K562 (cell line): ENCODE data around the gene LMTK2. TPM values are rescaled to one million over a fixed set of nuclear protein-coding genes. Genes with fewer than 3 reads are reported as not detected.

Experiments
- ATAC-seq: fragments of 200-7000 bp; cut with Tn5 transposase; 3 replicates; pipeline ENCODE4 v1.9.1; 2020; ENCODE audit warnings: moderate library complexity
- BruUV-seq: library from RNA; stranded (reverse); fragments of 400-500 nt; replicated peaks from 2 replicates; lab custom pipeline; 2021; lab: Mats Ljungman, UMichigan
- CTCF ChIA-PET: fragments of 300-600 bp; formaldehyde crosslinking; extraction: SDS; loops from one replicate; lab custom pipeline; 2021; ENCODE audit warnings: low intra/inter-chr PET ratio; lab: Yijun Ruan, JAX
- POLR2A ChIA-PET: fragments of 300-600, 350-650 bp; sonication (Branson Sonifier 250); formaldehyde crosslinking; extraction: SDS; loops from one replicate; lab custom pipeline; 2021; ENCODE audit warnings: antibody characterized with exemption, inconsistent platforms; lab: Yijun Ruan, JAX
- DNase-seq, 4 experiments: peaks; one replicate each; pipeline versions ENCODE4 v3.0.0 to v3.0.0-alpha.2; 2011 to 2018; ENCODE audit warnings: low spot score in 3 of 4, mixed read lengths in 3 of 4; ENCODE audit errors: extremely low read depth in 1 of 4
- FAIRE-seq: peaks from 2 replicates; lab custom pipeline; 2011; peaks lifted over from hg19 to GRCh38; lab: Jason Lieb, UNC
- H2AFZ ChIP-seq: 2 replicates; pipeline ENCODE4 v1.6.0; 2011; ENCODE audit warnings: low read depth, low read length, control low read depth, inconsistent platforms
- H3K27ac ChIP-seq: fragments of 200-600 bp; 3 replicates; pipeline ENCODE4 v1.8.0; 2011; ENCODE audit warnings: low read depth, mild to moderate bottlenecking, control low read depth, inconsistent platforms, low read length, moderate library complexity, mixed read lengths; ENCODE audit errors: extremely low read depth
- H3K27me3 ChIP-seq, 2 experiments: fragments of 300-600 bp in 1 of 2; 2 replicates in 1 of 2; 3 replicates in 1 of 2; pipeline versions ENCODE4 v1.6.0 to v1.8.0; 2011; ENCODE audit warnings: inconsistent platforms in 2 of 2, low read length in 2 of 2, mild to moderate bottlenecking in 1 of 2, mixed read lengths in 1 of 2, moderate library complexity in 1 of 2; ENCODE audit not compliant: control insufficient read depth in 2 of 2, insufficient read depth in 2 of 2
- H3K36me3 ChIP-seq: fragments of 300-600 bp; 3 replicates; pipeline ENCODE4 v1.8.0; 2011; ENCODE audit warnings: mild to moderate bottlenecking, low read length, inconsistent platforms; ENCODE audit not compliant: control insufficient read depth, insufficient read depth
- H3K4me1 ChIP-seq, 2 experiments: fragments of 200-600 bp in 1 of 2; replicated peaks in 1 of 2; 2 replicates in 1 of 2; 3 replicates in 1 of 2; pipeline versions ENCODE4 v1.5.1 to v1.8.0; 2011; ENCODE audit warnings: inconsistent platforms in 2 of 2, low read length in 2 of 2, mild to moderate bottlenecking in 1 of 2, mixed read lengths in 1 of 2, moderate library complexity in 1 of 2; ENCODE audit not compliant: control insufficient read depth in 2 of 2, insufficient read depth in 2 of 2
- H3K4me2 ChIP-seq: 2 replicates; pipeline ENCODE4 v1.6.1; 2011; ENCODE audit warnings: low read length, control low read depth, inconsistent platforms, mixed read lengths; ENCODE audit not compliant: insufficient read depth
- H3K4me3 ChIP-seq: fragments of 200-600 bp; sonication (generic), shearing (Covaris generic); 2 replicates; pipeline ENCODE4 v1.5.1; 2016; ENCODE audit warnings: control low read depth, inconsistent platforms
- H3K79me2 ChIP-seq: fragments of 200-600 bp; 3 replicates; pipeline ENCODE4 v1.8.0; 2011; ENCODE audit warnings: low read length, inconsistent platforms; ENCODE audit not compliant: control insufficient read depth, insufficient read depth
- H3K9ac ChIP-seq, 2 experiments: 2 replicates each; pipeline versions ENCODE4 v1.6.0 to v1.6.1; 2011; ENCODE audit warnings: low read depth in 2 of 2, low read length in 2 of 2, control low read depth in 1 of 2, inconsistent platforms in 1 of 2, mild to moderate bottlenecking in 1 of 2, mixed read lengths in 1 of 2; ENCODE audit not compliant: insufficient read depth in 1 of 2
- H3K9me1 ChIP-seq: one replicate; pipeline ENCODE4 v1.6.0; 2011; ENCODE audit warnings: inconsistent platforms, mild to moderate bottlenecking, low read length, moderate library complexity; ENCODE audit not compliant: control insufficient read depth, insufficient read depth
- H3K9me3 ChIP-seq: replicated peaks from 2 replicates; pipeline ENCODE4 v1.5.1; 2011; ENCODE audit warnings: low read depth, low read length, inconsistent platforms; ENCODE audit not compliant: control insufficient read depth, insufficient read depth
- H4K20me1 ChIP-seq: replicated peaks from 2 replicates; pipeline ENCODE4 v1.6.1; 2011; ENCODE audit warnings: low read length, inconsistent platforms, mixed read lengths; ENCODE audit not compliant: control insufficient read depth, insufficient read depth
- ARID2 ChIP-seq: fragments of 450-650 bp; IDR thresholded peaks from 2 replicates; pipeline ENCODE4 v1.6.1; 2017; ENCODE audit warnings: antibody characterized with exemption, mild to moderate bottlenecking
- BCOR ChIP-seq: fragments of 450-650 bp; IDR thresholded peaks from 2 replicates; pipeline ENCODE4 v1.6.1; 2016
- C11orf30 ChIP-seq: fragments of 450-650 bp; IDR thresholded peaks from 2 replicates; pipeline ENCODE4 v1.6.1; 2016; ENCODE audit warnings: low read depth, mild to moderate bottlenecking
- CXXC5 ChIP-seq: fragments of 250-450 bp; sonication (Bioruptor Pico); IDR thresholded peaks from 2 replicates; pipeline ENCODE4 v1.8.0; 2022; ENCODE audit warnings: inconsistent platforms, mild to moderate bottlenecking, moderate library complexity
- GTF2B ChIP-seq: IDR thresholded peaks from 2 replicates; pipeline ENCODE4 v1.6.1; 2011; ENCODE audit not compliant: insufficient read length; ENCODE audit errors: extremely low read depth
- LARP7 ChIP-seq: fragments of 450-650 bp; IDR thresholded peaks from 2 replicates; pipeline ENCODE4 v1.6.1; 2016
- NCOA1 ChIP-seq: fragments of 450-650 bp; IDR thresholded peaks from 2 replicates; pipeline ENCODE4 v1.6.1; 2016; ENCODE audit warnings: low read depth
- NCOA4 ChIP-seq: fragments of 450-650 bp; IDR thresholded peaks from 2 replicates; pipeline ENCODE4 v1.6.1; 2018; ENCODE audit warnings: mild to moderate bottlenecking; ENCODE audit not compliant: partially characterized antibody
- RFX7 ChIP-seq: fragments of 250-450 bp; sonication (Bioruptor Pico); IDR thresholded peaks from 2 replicates; pipeline ENCODE4 v1.5.1; 2021; ENCODE audit warnings: mild to moderate bottlenecking
- SNAPC5 ChIP-seq: fragments of 250-450 bp; sonication (Bioruptor Pico); IDR thresholded peaks from 2 replicates; pipeline ENCODE4 v1.8.0; 2021; ENCODE audit warnings: moderate library complexity, mild to moderate bottlenecking, inconsistent platforms
- TCF7 ChIP-seq: sonication (generic); IDR thresholded peaks from 2 replicates; pipeline ENCODE4 v1.6.1; 2016; ENCODE audit warnings: antibody characterized with exemption, borderline replicate concordance
- UBTF ChIP-seq, 2 experiments: IDR thresholded peaks; 2 replicates each; pipeline ENCODE4 v1.6.1; 2012; ENCODE audit warnings: improper control_type of control experiment in 2 of 2, low read depth in 2 of 2, low read length in 2 of 2, borderline replicate concordance in 1 of 2
- ZNF12 ChIP-seq: sonication (generic); formaldehyde crosslinking; IDR thresholded peaks from 2 replicates; pipeline ENCODE4 v1.4.0; 2020; ENCODE audit warnings: mild to moderate bottlenecking, missing genetic modification reagents
- ZNF280B ChIP-seq: fragments of 250-450 bp; sonication (Bioruptor Pico); IDR thresholded peaks from 2 replicates; pipeline ENCODE4 v1.5.1; 2021; ENCODE audit warnings: mild to moderate bottlenecking
- ZNF57 ChIP-seq: fragments of 450-650 bp; formaldehyde crosslinking; IDR thresholded peaks from 2 replicates; pipeline ENCODE4 v1.4.0; 2020; ENCODE audit warnings: mild to moderate bottlenecking, moderate library complexity
- WGBS: fragments of 100-300 bp; shearing (Covaris generic); methylation state at CpG from one replicate; pipeline ENCODE4 v1.1.6; 2016; ENCODE audit warnings: low coverage, mixed read lengths; ENCODE audit not compliant: insufficient coverage; ENCODE audit errors: missing lambda C conversion rate; 5-methylcytosine and 5-hydroxymethylcytosine counted together
- in situ Hi-C: fragments of 300-500 bp; cut with MboI; formaldehyde crosslinking; loops from 4 replicates; pipeline ENCODE4 v1.15.0; 2018; ENCODE audit warnings: inconsistent platforms, mixed read lengths
- intact Hi-C: fragments of 100-400 bp; cut with micrococcal nuclease; formaldehyde crosslinking; loops from 2 replicates; pipeline ENCODE4 v1.14.2; 2022
- polyA plus RNA-seq, 8 experiments: library from polyadenylated mRNA; depleted of rRNA in 4 of 8; stranded (reverse) in 5 of 8; unstranded in 3 of 8; fragments of >200 nt; fragmentation: Nextera tagmentation in 2 of 8; fragmentation: Illumina TruSeq in 1 of 8; extraction: Ambion mirVana in 2 of 8; extraction: Trizol in 1 of 8; gene quantifications; 2 replicates each; pipeline versions ENCODE4 v1.2.1 to v1.2.3, GENCODE V29; 2011 to 2014; ENCODE audit warnings: inconsistent platforms in 1 of 8, missing spikeins in 1 of 8
- total RNA-seq, 7 experiments: library from RNA; depleted of rRNA in 6 of 7; stranded (reverse); fragments of >200 nt in 6 of 7; fragmentation: Illumina TruSeq in 2 of 7; extraction: Trizol in 2 of 7; gene quantifications; 2 replicates each; pipeline versions ENCODE4 v1.2.1 to v1.2.3, GENCODE V29; 2011 to 2021; ENCODE audit warnings: low replicate concordance in 1 of 7

Gene LMTK2
- total and polyA plus RNA-seq, 9 of the 15 experiments (the other 6 are each of a cell fraction or from before 2014, with no cell fraction given), result 0.78 to 16.4 (median 6.3) TPM

GRCh38 chr7:98120559-98120958 lies 13.9 kb downstream of the LMTK2 start:
- ATAC-seq, result no peak
- BruUV-seq, result no TSS peak
- Histone ChIP-seq H3K9me3 (no peaks in the 10 kb centered on the region), H3K9me1 (no peaks in the 10 kb centered on the region)
- no peak for FAIRE-seq
- TF ChIP-seq LARP7, result no peak
- TF ChIP-seq UBTF (IDR thresholded peaks at IDR 0.05; ENCODE audit: borderline replicate concordance in 1 of 2, low read depth in 2 of 2, low read length in 2 of 2), result no peak
- no peak for TF ChIP-seq RFX7
- TF ChIP-seq NCOA4, result no peak
- no peak for TF ChIP-seq SNAPC5 (CRISPR knock-in tag)
- no peak for TF ChIP-seq TCF7
- no peak for TF ChIP-seq ZNF12 (CRISPR knock-in tag)
- no peak for TF ChIP-seq ARID2
- TF ChIP-seq GTF2B, result no peak
- TF ChIP-seq BCOR, result no peak
- no peak for TF ChIP-seq ZNF57 (CRISPR knock-in tag)
- TF ChIP-seq NCOA1, result no peak
- TF ChIP-seq CXXC5 (CRISPR knock-in tag), result no peak
- TF ChIP-seq ZNF280B, result no peak
- TF ChIP-seq C11orf30, result no peak
- TF ChIP-seq, all 486 proteins: peak for 0
- ChIA-PET POLR2A (interaction anchor here (1.0 to 7.0 kb wide), 3 partner anchors 11 to 149 kb away, joined by 3 to 54 read pairs (median 15); no protein-coding TSS in a partner anchor), CTCF (no interaction called here)
- DNase-seq, result no peak
- Histone ChIP-seq H3K27ac (no peak overlapping the region), H3K79me2 (peaks cover 30% of the 10 kb centered on the region), H3K27me3 (no peaks in the 10 kb centered on the region), H3K4me1 (no peaks in the 10 kb centered on the region; a peak in 2 of 5 replicates), H3K9ac (no peak overlapping the region), H3K36me3 (no peaks in the 10 kb centered on the region; the same call in 2 of the 3 replicates), H2AFZ (no peak overlapping the region), H3K4me3 (no peak overlapping the region), H4K20me1 (peaks cover 6% of the 10 kb centered on the region; the same call in 1 of the 2 replicates), H3K4me2 (no peak overlapping the region)
- WGBS, result 79% methylated on average over 4 of the region's 4 CpGs
- in situ Hi-C loops, result no loop called here
- intact Hi-C loops, result no loop called here
